GM12878 (cell line): Measurements from ENCODE around the gene AUNIP. TPM values are rescaled to one million over a fixed set of nuclear protein-coding genes. Genes with fewer than 3 reads are reported as not detected.

Experiments
- ASH2L ChIP-seq: fragments of 300-600, 200-600 bp; sonication (generic); IDR thresholded peaks from 2 replicates; pipeline ENCODE4 v1.6.1; 2017; ENCODE audit warnings: low read depth, mild to moderate bottlenecking, borderline replicate concordance
- BCL11A ChIP-seq: IDR thresholded peaks from 2 replicates; pipeline ENCODE4 v1.6.1; 2011; ENCODE audit warnings: low read depth, low read length
- BHLHE40 ChIP-seq, 2 experiments: fragments of 450-650 bp in 1 of 2; IDR thresholded peaks; 2 replicates each; pipeline ENCODE4 v1.6.1; 2011 to 2017; ENCODE audit warnings: low read depth in 2 of 2, borderline replicate concordance in 1 of 2, improper control_type of control experiment in 1 of 2, low read length in 1 of 2, mild to moderate bottlenecking in 1 of 2
- CHD2 ChIP-seq: IDR thresholded peaks from 2 replicates; pipeline ENCODE4 v1.6.1; 2011; ENCODE audit warnings: low read depth, low read length, improper control_type of control experiment, borderline replicate concordance
- CREB1 ChIP-seq: IDR thresholded peaks from 2 replicates; pipeline ENCODE4 v1.6.1; 2012; ENCODE audit warnings: low read depth, mild to moderate bottlenecking, inconsistent platforms
- EED ChIP-seq: sonication (generic); IDR thresholded peaks from 2 replicates; pipeline ENCODE4 v1.6.1; 2016; ENCODE audit warnings: antibody characterized with exemption, low read depth
- MYC ChIP-seq: IDR thresholded peaks from 2 replicates; pipeline ENCODE4 v1.6.1; 2011; ENCODE audit warnings: mild to moderate bottlenecking, low read length, moderate library complexity, inconsistent platforms; ENCODE audit not compliant: insufficient read depth, insufficient replicate concordance, insufficient read length, severe bottlenecking
- NFIC ChIP-seq: IDR thresholded peaks from 2 replicates; pipeline ENCODE4 v1.6.1; 2012; ENCODE audit warnings: low read depth, mild to moderate bottlenecking, inconsistent platforms, low read length, moderate library complexity
- NRF1 ChIP-seq: conservative IDR thresholded peaks from 2 replicates; pipeline ENCODE4 v1.6.1; 2011; ENCODE audit warnings: mild to moderate bottlenecking, low read depth, low read length, improper control_type of control experiment
- POLR2AphosphoS5 ChIP-seq: IDR thresholded peaks from 2 replicates; pipeline ENCODE4 v1.6.1; 2011; ENCODE audit warnings: mild to moderate bottlenecking, low read length, inconsistent platforms
- RB1 ChIP-seq: fragments of 450-650 bp; formaldehyde crosslinking; IDR thresholded peaks from 2 replicates; pipeline ENCODE4 v1.6.1; 2017; ENCODE audit warnings: mild to moderate bottlenecking, borderline replicate concordance
- SIN3A ChIP-seq: IDR thresholded peaks from 2 replicates; pipeline ENCODE4 v1.6.1; 2012; ENCODE audit warnings: low read depth, low read length, improper control_type of control experiment
- SPI1 ChIP-seq: IDR thresholded peaks from 2 replicates; pipeline ENCODE4 v1.6.1; 2011; ENCODE audit warnings: low read depth, mild to moderate bottlenecking, low read length, moderate library complexity, borderline replicate concordance; ENCODE audit not compliant: insufficient read depth
- STAT3 ChIP-seq: IDR thresholded peaks from 2 replicates; pipeline ENCODE4 v1.6.1; 2011; ENCODE audit warnings: low read depth, low read length, improper control_type of control experiment
- ZBED1 ChIP-seq: IDR thresholded peaks from 2 replicates; pipeline ENCODE4 v1.6.1; 2016; ENCODE audit warnings: borderline replicate concordance
- ZNF274 ChIP-seq: IDR thresholded peaks from one replicate; pipeline ENCODE4 v1.8.0; 2011; ENCODE audit not compliant: insufficient read length, insufficient read depth
- ZNF384 ChIP-seq: IDR thresholded peaks from 2 replicates; pipeline ENCODE4 v1.6.1; 2012; ENCODE audit warnings: low read depth, mild to moderate bottlenecking, low read length, improper control_type of control experiment, borderline replicate concordance
- ZNF622 ChIP-seq: fragments of 450-650 bp; IDR thresholded peaks from 2 replicates; pipeline ENCODE4 v1.6.1; 2017; ENCODE audit warnings: mild to moderate bottlenecking, inconsistent platforms
- polyA plus RNA-seq, 11 experiments: library from polyadenylated mRNA; depleted of rRNA in 4 of 11; unstranded in 6 of 11; stranded (reverse) in 5 of 11; fragments of >200 nt; fragmentation: Nextera tagmentation in 4 of 11; fragmentation: Illumina TruSeq in 1 of 11; extraction: Ambion mirVana in 4 of 11; extraction: Trizol in 1 of 11; gene quantifications; 1 replicate in 1 of 11; 2 replicates in 10 of 11; pipeline versions ENCODE4 v1.2.1 to v1.2.3, GENCODE V29; 2011 to 2016; ENCODE audit warnings: inconsistent platforms in 2 of 11, missing spikeins in 2 of 11, low read depth in 1 of 11
- total RNA-seq, 4 experiments: library from RNA; depleted of rRNA in 3 of 4; stranded (reverse); fragments of >200 nt in 3 of 4; fragmentation: Illumina TruSeq in 1 of 4; extraction: Trizol in 1 of 4; gene quantifications; 2 replicates each; pipeline versions ENCODE4 v1.2.1 to v1.2.3, GENCODE V29; 2013 to 2021
- TF ChIP-seq, protein P1 (sequence below): fragments of 450-650 bp; IDR thresholded peaks from 2 replicates; pipeline ENCODE4 v1.6.1; 2018; ENCODE audit warnings: borderline replicate concordance, mild to moderate bottlenecking; ENCODE audit not compliant: partially characterized antibody
- TF ChIP-seq, protein P2 (sequence below): IDR thresholded peaks from 2 replicates; pipeline ENCODE4 v1.6.1; 2012; ENCODE audit warnings: low read depth, low read length, improper control_type of control experiment
- TF ChIP-seq, protein P3 (sequence below): IDR thresholded peaks from 2 replicates; pipeline ENCODE4 v1.6.1; 2012; ENCODE audit warnings: low read depth, low read length, improper control_type of control experiment
- TF ChIP-seq, protein P4 (sequence below): fragments of 450-650 bp; IDR thresholded peaks from 2 replicates; pipeline ENCODE4 v1.6.1; 2017; ENCODE audit warnings: mild to moderate bottlenecking
- TF ChIP-seq, protein P5 (sequence below): fragments of 450-650 bp; IDR thresholded peaks from 2 replicates; pipeline ENCODE4 v1.6.1; 2016; ENCODE audit warnings: mild to moderate bottlenecking

AUNIP gene
- total and polyA plus RNA-seq, 10 of the 15 experiments (the other 5 are each of a cell fraction or from before 2014, with no cell fraction given): 3.9 to 20.0 (median 12.7) TPM

DNA sequence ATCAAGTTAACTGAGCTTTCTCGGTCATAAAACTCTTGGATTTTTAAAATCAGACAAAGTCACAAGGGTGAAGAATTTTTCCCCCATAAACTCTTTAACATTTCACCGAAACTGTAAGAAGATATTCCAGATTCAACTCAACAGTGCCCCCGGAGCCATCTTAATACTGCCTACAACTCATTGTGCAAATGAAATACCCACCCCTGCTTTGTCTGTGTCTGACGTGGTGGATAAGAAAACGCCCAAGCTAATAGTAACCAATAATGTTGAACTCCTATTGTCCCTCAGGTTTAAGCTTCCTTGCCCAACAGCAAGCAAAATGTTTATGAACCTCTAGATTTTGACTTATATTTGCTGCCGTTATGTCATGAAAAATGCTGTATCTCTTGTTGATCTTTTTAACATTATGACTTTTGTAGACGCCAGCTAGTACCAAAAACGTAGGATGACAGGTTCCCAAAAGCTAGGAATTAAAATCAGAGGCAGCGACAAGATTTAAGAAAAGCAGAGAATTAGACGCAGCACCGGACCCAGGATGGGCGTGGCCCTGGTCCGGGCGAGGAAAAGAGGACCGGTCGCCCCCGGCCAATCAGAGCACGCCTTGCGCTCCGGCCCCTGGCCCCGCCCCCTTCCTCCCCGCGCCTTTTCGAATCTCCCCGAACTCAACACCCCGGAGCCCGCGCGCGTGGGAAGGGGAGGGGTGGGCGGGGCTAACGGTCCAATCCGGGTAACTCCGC lies 45.9 kb upstream of the AUNIP start (continued):
- no peak for TF ChIP-seq MYC
- peak; percentile 67 for TF ChIP-seq POLR2AphosphoS5
- 0 out of 4 replicates have a peak, but pooled peaks of 1 of the 2 experiments have one; percentile 6 for TF ChIP-seq BHLHE40 (IDR thresholded peaks at IDR 0.05; ENCODE audit: borderline replicate concordance in 1 of 2, low read depth in 2 of 2, low read length in 1 of 2)
- no peak for TF ChIP-seq RB1
- TF ChIP-seq SPI1: no peak
- TF ChIP-seq, protein P1, sequence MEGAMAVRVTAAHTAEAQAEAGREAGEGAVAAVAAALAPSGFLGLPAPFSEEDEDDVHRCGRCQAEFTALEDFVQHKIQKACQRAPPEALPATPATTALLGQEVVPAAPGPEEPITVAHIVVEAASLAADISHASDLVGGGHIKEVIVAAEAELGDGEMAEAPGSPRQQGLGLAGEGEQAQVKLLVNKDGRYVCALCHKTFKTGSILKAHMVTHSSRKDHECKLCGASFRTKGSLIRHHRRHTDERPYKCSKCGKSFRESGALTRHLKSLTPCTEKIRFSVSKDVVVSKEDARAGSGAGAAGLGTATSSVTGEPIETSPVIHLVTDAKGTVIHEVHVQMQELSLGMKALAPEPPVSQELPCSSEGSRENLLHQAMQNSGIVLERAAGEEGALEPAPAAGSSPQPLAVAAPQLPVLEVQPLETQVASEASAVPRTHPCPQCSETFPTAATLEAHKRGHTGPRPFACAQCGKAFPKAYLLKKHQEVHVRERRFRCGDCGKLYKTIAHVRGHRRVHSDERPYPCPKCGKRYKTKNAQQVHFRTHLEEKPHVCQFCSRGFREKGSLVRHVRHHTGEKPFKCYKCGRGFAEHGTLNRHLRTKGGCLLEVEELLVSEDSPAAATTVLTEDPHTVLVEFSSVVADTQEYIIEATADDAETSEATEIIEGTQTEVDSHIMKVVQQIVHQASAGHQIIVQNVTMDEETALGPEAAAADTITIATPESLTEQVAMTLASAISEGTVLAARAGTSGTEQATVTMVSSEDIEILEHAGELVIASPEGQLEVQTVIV: no peak
- TF ChIP-seq CREB1: 0 out of 2 replicates have a peak, but pooled peaks have one; percentile 13
- TF ChIP-seq ASH2L: no peak
- no peak; the same call in 1 of the 2 replicates for TF ChIP-seq SIN3A
- no peak for TF ChIP-seq ZNF622
- TF ChIP-seq, protein P2, sequence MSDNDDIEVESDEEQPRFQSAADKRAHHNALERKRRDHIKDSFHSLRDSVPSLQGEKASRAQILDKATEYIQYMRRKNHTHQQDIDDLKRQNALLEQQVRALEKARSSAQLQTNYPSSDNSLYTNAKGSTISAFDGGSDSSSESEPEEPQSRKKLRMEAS: no peak
- TF ChIP-seq ZNF274: no peak
- no peak for TF ChIP-seq NRF1
- TF ChIP-seq, protein P3, sequence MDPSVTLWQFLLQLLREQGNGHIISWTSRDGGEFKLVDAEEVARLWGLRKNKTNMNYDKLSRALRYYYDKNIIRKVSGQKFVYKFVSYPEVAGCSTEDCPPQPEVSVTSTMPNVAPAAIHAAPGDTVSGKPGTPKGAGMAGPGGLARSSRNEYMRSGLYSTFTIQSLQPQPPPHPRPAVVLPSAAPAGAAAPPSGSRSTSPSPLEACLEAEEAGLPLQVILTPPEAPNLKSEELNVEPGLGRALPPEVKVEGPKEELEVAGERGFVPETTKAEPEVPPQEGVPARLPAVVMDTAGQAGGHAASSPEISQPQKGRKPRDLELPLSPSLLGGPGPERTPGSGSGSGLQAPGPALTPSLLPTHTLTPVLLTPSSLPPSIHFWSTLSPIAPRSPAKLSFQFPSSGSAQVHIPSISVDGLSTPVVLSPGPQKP: no peak
- no peak for TF ChIP-seq ZNF384
- TF ChIP-seq BCL11A: no peak
- TF ChIP-seq STAT3: no peak
- TF ChIP-seq, protein P4, sequence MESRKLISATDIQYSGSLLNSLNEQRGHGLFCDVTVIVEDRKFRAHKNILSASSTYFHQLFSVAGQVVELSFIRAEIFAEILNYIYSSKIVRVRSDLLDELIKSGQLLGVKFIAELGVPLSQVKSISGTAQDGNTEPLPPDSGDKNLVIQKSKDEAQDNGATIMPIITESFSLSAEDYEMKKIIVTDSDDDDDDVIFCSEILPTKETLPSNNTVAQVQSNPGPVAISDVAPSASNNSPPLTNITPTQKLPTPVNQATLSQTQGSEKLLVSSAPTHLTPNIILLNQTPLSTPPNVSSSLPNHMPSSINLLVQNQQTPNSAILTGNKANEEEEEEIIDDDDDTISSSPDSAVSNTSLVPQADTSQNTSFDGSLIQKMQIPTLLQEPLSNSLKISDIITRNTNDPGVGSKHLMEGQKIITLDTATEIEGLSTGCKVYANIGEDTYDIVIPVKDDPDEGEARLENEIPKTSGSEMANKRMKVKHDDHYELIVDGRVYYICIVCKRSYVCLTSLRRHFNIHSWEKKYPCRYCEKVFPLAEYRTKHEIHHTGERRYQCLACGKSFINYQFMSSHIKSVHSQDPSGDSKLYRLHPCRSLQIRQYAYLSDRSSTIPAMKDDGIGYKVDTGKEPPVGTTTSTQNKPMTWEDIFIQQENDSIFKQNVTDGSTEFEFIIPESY: no peak
- TF ChIP-seq, protein P5, sequence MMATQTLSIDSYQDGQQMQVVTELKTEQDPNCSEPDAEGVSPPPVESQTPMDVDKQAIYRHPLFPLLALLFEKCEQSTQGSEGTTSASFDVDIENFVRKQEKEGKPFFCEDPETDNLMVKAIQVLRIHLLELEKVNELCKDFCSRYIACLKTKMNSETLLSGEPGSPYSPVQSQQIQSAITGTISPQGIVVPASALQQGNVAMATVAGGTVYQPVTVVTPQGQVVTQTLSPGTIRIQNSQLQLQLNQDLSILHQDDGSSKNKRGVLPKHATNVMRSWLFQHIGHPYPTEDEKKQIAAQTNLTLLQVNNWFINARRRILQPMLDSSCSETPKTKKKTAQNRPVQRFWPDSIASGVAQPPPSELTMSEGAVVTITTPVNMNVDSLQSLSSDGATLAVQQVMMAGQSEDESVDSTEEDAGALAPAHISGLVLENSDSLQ: no peak
- TF ChIP-seq NFIC: no peak
- 0 out of 2 replicates have a peak, but pooled peaks have one; percentile 4 for TF ChIP-seq CHD2
- no peak for TF ChIP-seq EED
- TF ChIP-seq ZBED1: no peak
